ENCODE data around the gene STK11.

Gene STK11

DNA sequence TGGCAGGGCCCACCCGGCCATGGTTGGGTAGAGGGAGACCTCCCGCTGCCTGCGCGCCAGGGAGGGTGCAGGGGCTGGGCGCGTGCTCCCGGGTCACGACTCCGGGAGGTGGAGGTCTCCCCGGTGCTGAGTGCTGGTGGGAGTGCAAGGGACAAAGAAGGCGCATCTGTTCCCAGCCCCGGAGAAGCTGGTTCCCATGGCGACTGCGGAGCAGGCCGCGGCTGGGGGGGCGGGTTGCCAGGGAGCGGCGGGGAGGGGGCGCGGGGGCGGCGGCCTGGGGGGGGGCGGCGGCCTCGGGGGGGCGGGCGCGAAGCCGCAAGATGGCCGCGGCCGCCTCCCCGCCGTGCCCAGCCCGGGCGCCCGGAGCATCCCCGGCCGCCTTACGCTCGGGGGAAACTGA is 31.0 kb downstream of the STK11 start:
- POLR2A ChIA-PET, result no interaction called here
- no peak for DNase-seq (ENCODE audit: extremely low spot score)
- CTCF ChIA-PET, result no interaction called here

DNA sequence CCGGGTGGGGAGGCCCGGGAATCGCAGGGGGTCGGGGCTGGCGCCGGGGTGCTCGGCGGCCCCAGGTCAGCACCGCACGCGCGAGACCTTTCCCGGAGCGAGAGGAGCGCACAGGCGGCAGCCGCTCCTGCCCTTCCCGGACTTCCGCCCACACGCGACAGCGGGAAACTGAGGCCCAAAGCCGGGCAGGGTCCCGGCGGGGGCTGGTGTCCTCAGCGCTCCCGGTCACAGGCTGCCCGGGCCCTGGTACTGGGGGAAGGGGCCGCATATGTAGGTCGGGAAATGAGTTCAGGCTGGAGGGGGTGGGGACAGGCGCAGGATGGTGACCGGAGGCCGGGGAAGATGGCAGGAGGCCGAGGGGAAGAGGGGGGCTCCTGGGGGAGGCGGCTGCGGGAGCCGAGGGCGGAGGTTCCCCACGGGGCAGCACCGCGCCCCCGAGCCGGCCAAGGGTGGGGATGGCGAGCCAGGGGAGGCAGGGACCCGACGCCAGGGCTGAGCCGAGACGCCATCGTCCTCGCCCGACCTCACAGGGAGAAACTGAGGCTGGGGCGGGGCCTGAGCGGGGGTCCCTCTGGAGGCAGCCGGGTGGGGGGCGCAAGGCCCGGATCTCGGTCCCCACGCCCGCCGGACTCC is 31.6 kb downstream of the STK11 start:
- POLR2A ChIA-PET, result no interaction called here
- CTCF ChIA-PET, result no interaction called here
- TF ChIP-seq, protein P1, sequence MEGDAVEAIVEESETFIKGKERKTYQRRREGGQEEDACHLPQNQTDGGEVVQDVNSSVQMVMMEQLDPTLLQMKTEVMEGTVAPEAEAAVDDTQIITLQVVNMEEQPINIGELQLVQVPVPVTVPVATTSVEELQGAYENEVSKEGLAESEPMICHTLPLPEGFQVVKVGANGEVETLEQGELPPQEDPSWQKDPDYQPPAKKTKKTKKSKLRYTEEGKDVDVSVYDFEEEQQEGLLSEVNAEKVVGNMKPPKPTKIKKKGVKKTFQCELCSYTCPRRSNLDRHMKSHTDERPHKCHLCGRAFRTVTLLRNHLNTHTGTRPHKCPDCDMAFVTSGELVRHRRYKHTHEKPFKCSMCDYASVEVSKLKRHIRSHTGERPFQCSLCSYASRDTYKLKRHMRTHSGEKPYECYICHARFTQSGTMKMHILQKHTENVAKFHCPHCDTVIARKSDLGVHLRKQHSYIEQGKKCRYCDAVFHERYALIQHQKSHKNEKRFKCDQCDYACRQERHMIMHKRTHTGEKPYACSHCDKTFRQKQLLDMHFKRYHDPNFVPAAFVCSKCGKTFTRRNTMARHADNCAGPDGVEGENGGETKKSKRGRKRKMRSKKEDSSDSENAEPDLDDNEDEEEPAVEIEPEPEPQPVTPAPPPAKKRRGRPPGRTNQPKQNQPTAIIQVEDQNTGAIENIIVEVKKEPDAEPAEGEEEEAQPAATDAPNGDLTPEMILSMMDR (IDR thresholded peaks at IDR 0.05; ENCODE audit: control extremely low read depth, extremely low read depth, low read depth, missing control alignments), result no peak
- DNase-seq (ENCODE audit: extremely low spot score), result no peak

More for the DNA sequence above, 31.0 kb downstream of the STK11 start:
- TF ChIP-seq, protein P1 (IDR thresholded peaks at IDR 0.05; ENCODE audit: control extremely low read depth, extremely low read depth, low read depth, missing control alignments), result no peak

DNA sequence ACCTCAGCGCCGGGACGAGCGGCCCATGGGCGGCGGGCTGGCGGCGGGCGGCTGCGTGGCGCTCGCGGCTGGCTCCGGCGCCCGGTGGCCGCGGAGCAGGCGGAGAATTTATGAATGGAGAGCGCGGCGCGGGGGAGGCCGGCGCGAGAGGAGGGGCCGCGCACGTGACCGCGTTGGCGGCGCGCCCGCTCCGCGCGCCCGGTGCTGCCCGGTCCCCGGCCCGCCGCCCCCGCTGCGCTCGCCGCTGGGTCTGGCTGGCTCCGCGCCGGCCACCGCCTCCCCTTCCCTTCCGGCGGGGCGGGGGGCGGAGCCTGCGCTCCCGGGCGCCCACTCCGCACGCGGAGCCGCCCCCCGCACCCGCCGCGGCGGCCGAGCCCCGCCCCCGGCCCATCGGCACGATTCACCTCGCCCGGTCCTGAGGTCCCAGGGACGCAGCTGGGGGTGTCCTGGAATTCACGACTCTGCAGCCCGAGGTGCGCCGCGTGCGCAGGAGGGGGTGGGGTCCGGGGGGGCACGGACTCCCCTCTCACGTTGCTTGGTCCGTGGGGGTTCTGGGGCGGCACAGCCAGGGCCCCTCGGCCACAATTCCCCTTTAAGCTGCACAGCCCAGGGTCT is 32.3 kb downstream of the STK11 start, which contains the start of gene CBARP:
Gene CBARP, minus strand, starts transcription at position 252 of the 615 bp plus-strand sequence. CDS start 1,905 bp downstream, outside the sequence.
- ChIA-PET POLR2A (no interaction called here), CTCF (interaction anchor here (1.2 to 9.8 kb wide), 4 partner anchors 17 to 124 kb away, joined by 4 to 491 read pairs (median 5); partner anchors contain the start of gene CIRBP)
- peak; percentile 55 for DNase-seq (ENCODE audit: extremely low spot score)
- TF ChIP-seq, protein P1 (IDR thresholded peaks at IDR 0.05; ENCODE audit: control extremely low read depth, extremely low read depth, low read depth, missing control alignments), result no peak

DNA sequence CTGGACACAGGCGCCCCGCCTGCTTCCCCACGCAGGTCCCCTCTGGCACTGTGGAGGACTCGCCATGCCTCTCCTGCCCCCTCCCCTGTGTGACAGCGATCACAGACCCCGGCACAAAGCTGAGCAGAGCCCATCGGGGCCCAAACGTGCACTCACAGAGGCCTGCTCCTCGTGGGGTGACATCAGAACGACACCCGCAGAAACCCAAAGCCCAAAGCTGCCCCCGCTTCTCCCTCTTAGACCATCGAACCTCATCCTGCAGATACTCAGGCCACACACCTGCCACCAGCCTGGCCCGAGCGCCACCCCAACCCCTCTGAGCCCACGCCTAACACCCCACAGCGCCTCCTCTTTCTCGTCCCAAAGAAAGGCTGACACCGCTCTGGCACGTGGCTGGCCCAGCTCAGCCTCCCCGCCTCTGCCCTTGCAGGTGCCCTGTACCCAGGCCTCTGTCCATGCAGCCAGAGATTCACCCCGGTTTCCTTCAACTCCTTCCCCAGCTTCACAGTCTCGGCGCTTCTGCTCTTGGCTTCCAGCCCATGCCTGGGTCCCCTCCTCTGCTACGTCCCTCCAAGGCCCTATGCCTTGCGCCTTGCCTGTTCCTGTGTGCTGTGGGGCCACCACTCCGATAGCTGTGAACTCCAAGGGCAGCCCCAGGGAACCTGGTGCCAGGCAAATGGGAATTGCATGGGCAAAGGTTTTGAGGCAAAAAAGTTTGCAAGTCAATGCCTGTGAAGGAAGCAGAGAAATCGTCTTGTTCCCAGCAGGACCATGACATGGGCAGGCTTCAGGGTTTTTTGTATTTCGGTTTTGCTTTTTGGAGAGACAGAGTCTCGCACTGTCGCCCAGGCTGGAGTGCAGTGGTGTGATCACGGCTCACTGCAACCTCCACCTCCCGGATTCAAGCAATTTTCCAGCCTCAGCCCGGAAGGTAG is 33.1 kb downstream of the STK11 start:
- CTCF ChIA-PET, result interaction anchor here (1.2 to 9.8 kb wide), 4 partner anchors 18 to 125 kb away, joined by 4 to 491 read pairs (median 5); partner anchors contain the start of gene CIRBP
- no peak for DNase-seq (ENCODE audit: extremely low spot score)
- TF ChIP-seq, protein P1 (IDR thresholded peaks at IDR 0.05; ENCODE audit: control extremely low read depth, extremely low read depth, low read depth, missing control alignments), result no peak
- POLR2A ChIA-PET, result no interaction called here

DNA sequence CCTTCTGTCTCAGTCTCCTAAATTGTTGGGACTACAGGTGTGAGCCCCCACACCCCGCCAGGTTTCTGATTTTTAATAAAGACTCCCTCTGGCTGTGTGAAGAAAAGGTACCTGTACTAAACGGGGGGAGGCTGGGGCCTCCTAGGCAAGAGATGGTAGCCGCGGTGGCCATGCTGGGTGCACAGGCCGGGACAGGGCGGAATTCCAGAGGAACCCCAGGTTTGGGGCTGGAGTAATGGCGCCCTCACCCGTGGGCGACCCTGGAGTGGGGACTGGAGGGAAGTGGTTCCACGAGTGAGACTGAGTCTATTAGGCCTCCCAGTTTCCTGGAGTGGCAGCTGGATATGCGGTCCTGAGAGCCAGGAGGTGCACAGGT is 33.8 kb downstream of the STK11 start:
- CTCF ChIA-PET, result interaction anchor here (1.8 to 9.8 kb wide), 2 partner anchors 22 to 126 kb away, joined by 6 to 491 read pairs; partner anchors contain the start of gene CIRBP
- POLR2A ChIA-PET, result no interaction called here
- TF ChIP-seq, protein P1 (IDR thresholded peaks at IDR 0.05; ENCODE audit: control extremely low read depth, extremely low read depth, low read depth, missing control alignments), result no peak

More for the DNA sequence above, 33.8 kb downstream of the STK11 start:
- no peak for DNase-seq (ENCODE audit: extremely low spot score)
